Measurements from ENCODE around the gene ZAR1. TPM values are rescaled to one million over a fixed set of nuclear protein-coding genes. Genes with fewer than 3 reads are reported as not detected.

The ZAR1 gene
- total and polyA plus RNA-seq, 9 of the 15 experiments (the other 6 are each of a cell fraction or from before 2014, with no cell fraction given), result 0.07 to 0.84 (median 0.28) TPM; not detected in 1

- TF ChIP-seq ZNF274 (IDR thresholded peaks at IDR 0.05; ENCODE audit: borderline replicate concordance, low read depth, low read length) (no peak), ZNF707 (CRISPR knock-in tag; conservative IDR thresholded peaks at IDR 0.05) (no peak), RBM17 (IDR thresholded peaks at IDR 0.05; ENCODE audit: borderline replicate concordance, low read depth, low read length) (no peak), CEBPG (CRISPR knock-in tag; IDR thresholded peaks at IDR 0.05) (no peak), CEBPG (tag; conservative IDR thresholded peaks at IDR 0.05 in 1 of 2, IDR thresholded peaks at IDR 0.05 in 1 of 2) (no peak), MAFG (tag; conservative IDR thresholded peaks at IDR 0.05) (peak; percentile 59), E2F6 (IDR thresholded peaks at IDR 0.05; ENCODE audit: borderline replicate concordance in 1 of 2, extremely low read depth in 1 of 2, insufficient read depth in 1 of 2, insufficient read length in 1 of 2, low read depth in 1 of 2, low read length in 1 of 2, poor library complexity in 1 of 2, severe bottlenecking in 1 of 2) (peak in 1 of 2 experiments; percentile 2), ZBTB7A (IDR thresholded peaks at IDR 0.05; ENCODE audit: borderline replicate concordance, control insufficient read depth, low read depth, low read length) (no peak), NFE2 (IDR thresholded peaks at IDR 0.05; ENCODE audit: low read depth) (peak; percentile 79), CREB1 (IDR thresholded peaks at IDR 0.05) (no peak), CREB1 (CRISPR knock-in tag; IDR thresholded peaks at IDR 0.05) (no peak)
- TF ChIP-seq, protein P1, sequence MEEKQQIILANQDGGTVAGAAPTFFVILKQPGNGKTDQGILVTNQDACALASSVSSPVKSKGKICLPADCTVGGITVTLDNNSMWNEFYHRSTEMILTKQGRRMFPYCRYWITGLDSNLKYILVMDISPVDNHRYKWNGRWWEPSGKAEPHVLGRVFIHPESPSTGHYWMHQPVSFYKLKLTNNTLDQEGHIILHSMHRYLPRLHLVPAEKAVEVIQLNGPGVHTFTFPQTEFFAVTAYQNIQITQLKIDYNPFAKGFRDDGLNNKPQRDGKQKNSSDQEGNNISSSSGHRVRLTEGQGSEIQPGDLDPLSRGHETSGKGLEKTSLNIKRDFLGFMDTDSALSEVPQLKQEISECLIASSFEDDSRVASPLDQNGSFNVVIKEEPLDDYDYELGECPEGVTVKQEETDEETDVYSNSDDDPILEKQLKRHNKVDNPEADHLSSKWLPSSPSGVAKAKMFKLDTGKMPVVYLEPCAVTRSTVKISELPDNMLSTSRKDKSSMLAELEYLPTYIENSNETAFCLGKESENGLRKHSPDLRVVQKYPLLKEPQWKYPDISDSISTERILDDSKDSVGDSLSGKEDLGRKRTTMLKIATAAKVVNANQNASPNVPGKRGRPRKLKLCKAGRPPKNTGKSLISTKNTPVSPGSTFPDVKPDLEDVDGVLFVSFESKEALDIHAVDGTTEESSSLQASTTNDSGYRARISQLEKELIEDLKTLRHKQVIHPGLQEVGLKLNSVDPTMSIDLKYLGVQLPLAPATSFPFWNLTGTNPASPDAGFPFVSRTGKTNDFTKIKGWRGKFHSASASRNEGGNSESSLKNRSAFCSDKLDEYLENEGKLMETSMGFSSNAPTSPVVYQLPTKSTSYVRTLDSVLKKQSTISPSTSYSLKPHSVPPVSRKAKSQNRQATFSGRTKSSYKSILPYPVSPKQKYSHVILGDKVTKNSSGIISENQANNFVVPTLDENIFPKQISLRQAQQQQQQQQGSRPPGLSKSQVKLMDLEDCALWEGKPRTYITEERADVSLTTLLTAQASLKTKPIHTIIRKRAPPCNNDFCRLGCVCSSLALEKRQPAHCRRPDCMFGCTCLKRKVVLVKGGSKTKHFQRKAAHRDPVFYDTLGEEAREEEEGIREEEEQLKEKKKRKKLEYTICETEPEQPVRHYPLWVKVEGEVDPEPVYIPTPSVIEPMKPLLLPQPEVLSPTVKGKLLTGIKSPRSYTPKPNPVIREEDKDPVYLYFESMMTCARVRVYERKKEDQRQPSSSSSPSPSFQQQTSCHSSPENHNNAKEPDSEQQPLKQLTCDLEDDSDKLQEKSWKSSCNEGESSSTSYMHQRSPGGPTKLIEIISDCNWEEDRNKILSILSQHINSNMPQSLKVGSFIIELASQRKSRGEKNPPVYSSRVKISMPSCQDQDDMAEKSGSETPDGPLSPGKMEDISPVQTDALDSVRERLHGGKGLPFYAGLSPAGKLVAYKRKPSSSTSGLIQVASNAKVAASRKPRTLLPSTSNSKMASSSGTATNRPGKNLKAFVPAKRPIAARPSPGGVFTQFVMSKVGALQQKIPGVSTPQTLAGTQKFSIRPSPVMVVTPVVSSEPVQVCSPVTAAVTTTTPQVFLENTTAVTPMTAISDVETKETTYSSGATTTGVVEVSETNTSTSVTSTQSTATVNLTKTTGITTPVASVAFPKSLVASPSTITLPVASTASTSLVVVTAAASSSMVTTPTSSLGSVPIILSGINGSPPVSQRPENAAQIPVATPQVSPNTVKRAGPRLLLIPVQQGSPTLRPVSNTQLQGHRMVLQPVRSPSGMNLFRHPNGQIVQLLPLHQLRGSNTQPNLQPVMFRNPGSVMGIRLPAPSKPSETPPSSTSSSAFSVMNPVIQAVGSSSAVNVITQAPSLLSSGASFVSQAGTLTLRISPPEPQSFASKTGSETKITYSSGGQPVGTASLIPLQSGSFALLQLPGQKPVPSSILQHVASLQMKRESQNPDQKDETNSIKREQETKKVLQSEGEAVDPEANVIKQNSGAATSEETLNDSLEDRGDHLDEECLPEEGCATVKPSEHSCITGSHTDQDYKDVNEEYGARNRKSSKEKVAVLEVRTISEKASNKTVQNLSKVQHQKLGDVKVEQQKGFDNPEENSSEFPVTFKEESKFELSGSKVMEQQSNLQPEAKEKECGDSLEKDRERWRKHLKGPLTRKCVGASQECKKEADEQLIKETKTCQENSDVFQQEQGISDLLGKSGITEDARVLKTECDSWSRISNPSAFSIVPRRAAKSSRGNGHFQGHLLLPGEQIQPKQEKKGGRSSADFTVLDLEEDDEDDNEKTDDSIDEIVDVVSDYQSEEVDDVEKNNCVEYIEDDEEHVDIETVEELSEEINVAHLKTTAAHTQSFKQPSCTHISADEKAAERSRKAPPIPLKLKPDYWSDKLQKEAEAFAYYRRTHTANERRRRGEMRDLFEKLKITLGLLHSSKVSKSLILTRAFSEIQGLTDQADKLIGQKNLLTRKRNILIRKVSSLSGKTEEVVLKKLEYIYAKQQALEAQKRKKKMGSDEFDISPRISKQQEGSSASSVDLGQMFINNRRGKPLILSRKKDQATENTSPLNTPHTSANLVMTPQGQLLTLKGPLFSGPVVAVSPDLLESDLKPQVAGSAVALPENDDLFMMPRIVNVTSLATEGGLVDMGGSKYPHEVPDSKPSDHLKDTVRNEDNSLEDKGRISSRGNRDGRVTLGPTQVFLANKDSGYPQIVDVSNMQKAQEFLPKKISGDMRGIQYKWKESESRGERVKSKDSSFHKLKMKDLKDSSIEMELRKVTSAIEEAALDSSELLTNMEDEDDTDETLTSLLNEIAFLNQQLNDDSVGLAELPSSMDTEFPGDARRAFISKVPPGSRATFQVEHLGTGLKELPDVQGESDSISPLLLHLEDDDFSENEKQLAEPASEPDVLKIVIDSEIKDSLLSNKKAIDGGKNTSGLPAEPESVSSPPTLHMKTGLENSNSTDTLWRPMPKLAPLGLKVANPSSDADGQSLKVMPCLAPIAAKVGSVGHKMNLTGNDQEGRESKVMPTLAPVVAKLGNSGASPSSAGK (IDR thresholded peaks at IDR 0.05), result 0 out of 2 replicates have a peak, but pooled peaks have one; percentile 29
These were observed 5.4 kb upstream of the ZAR1 start (continued) for GRCh38 chr4:48484494-48485168.

All from K562 (cell line).